B cell (primary cell): ENCODE data around the gene MEG3.

Experiments used
- CTCF ChIP-seq: fragments of 200-600 bp; IDR thresholded peaks from one replicate; pipeline ENCODE4 v1.8.0; 2022; ENCODE audit warnings: antibody characterized with exemption, mild to moderate bottlenecking
- EZH2 ChIP-seq: IDR thresholded peaks from 2 replicates; pipeline ENCODE4 v1.6.1; 2012; ENCODE audit warnings: borderline replicate concordance, low read depth, mild to moderate bottlenecking, moderate library complexity, low read length; ENCODE audit not compliant: insufficient read depth, poor library complexity, severe bottlenecking

- TF ChIP-seq CTCF (no peak), EZH2 (no peak)
Measured at GRCh38 chr14:100778951-100779690, 46.8 kb upstream of the MEG3 start.
